Left ventricle myocardium inferior (tissue), 1 donor: ENCODE data around the gene TCEA3. TPM values are rescaled to one million over a fixed set of nuclear protein-coding genes. Genes with fewer than 3 reads are reported as not detected.
A peak's percentile ranks its signal among the peaks of the same experiment; 100 is the strongest.

Experiments
- DNase-seq: peaks from one replicate; pipeline ENCODE4 v3.0.0-alpha.2; 2020
- H3K27ac ChIP-seq: fragments of 200-600 bp; replicated peaks from 2 replicates; pipeline ENCODE4 v1.8.0; 2021
- H3K27me3 ChIP-seq: fragments of 200-600 bp; 2 replicates; pipeline ENCODE4 v1.8.0; 2021; ENCODE audit warnings: low read depth
- H3K36me3 ChIP-seq: fragments of 200-600 bp; 2 replicates; pipeline ENCODE4 v1.8.0; 2021
- H3K4me1 ChIP-seq: fragments of 200-600 bp; 2 replicates; pipeline ENCODE4 v1.8.0; 2021
- H3K4me3 ChIP-seq: fragments of 200-600 bp; 2 replicates; pipeline ENCODE4 v1.8.0; 2021; ENCODE audit warnings: mild to moderate bottlenecking, moderate library complexity
- H3K9me3 ChIP-seq: fragments of 200-600 bp; replicated peaks from 2 replicates; pipeline ENCODE4 v1.8.0; 2021
- CTCF ChIP-seq: fragments of 200-600 bp; IDR thresholded peaks from 2 replicates; pipeline ENCODE4 v1.8.0; 2021; ENCODE audit warnings: antibody characterized with exemption, mild to moderate bottlenecking, borderline replicate concordance
- intact Hi-C: fragments of 100-400 bp; cut with micrococcal nuclease; formaldehyde crosslinking; loops from one replicate; pipeline ENCODE4 v1.11.0; 2022
- total RNA-seq: library from RNA; stranded (reverse); fragmentation: NEBNext Ultra II Directional; extraction: Animal tissue kit (Norgen Biotek cat#: 25700); gene quantifications from one replicate; pipeline ENCODE4 v1.2.1, GENCODE V29; 2021
- donor health status: DM: no; HTN: yes; CAD: no; lungs with severe emphysema.

TCEA3 gene
- total RNA-seq, 1 donor from 2014 or later, result 78.6 TPM

- no peaks in the 10 kb centered on the region for H3K9me3 ChIP-seq
- DNase-seq, result no peak
- H3K27me3 ChIP-seq, result no peaks in the 10 kb centered on the region
- H3K27ac ChIP-seq, result peak overlapping the region; percentile 72
- H3K4me3 ChIP-seq, result no peak overlapping the region
- no peaks in the 10 kb centered on the region for H3K36me3 ChIP-seq
- TF ChIP-seq CTCF, result no peak
- peaks cover 83% of the 10 kb centered on the region for H3K4me1 ChIP-seq
- intact Hi-C loops, result loop anchor here (10.0 kb wide), 1 partner anchor 58 kb away; the partner anchor contains the start of gene HNRNPR
Measured at GRCh38 chr1:23403038-23403336, 21.6 kb downstream of the TCEA3 start.

- TF ChIP-seq CTCF, result no peak
- no peak for DNase-seq
- no peaks in the 10 kb centered on the region for H3K9me3 ChIP-seq
- H3K4me1 ChIP-seq, result peaks cover 83% of the 10 kb centered on the region
- intact Hi-C loops, result loop anchor here (10.0 kb wide), 1 partner anchor 58 kb away; the partner anchor contains the start of gene HNRNPR
- H3K4me3 ChIP-seq, result no peak overlapping the region
- no peaks in the 10 kb centered on the region for H3K36me3 ChIP-seq
- H3K27me3 ChIP-seq, result no peaks in the 10 kb centered on the region
- H3K27ac ChIP-seq, result peak overlapping the region; percentile 72
Measured at GRCh38 chr1:23402286-23403037, 22.1 kb downstream of the TCEA3 start.

GRCh38 chr1:23401313-23401712 is 23.2 kb downstream of the TCEA3 start:
- H3K27me3 ChIP-seq, result no peaks in the 10 kb centered on the region
- no peak overlapping the region for H3K4me3 ChIP-seq
- H3K27ac ChIP-seq, result peak overlapping the region; percentile 64
- no peak for DNase-seq
- H3K9me3 ChIP-seq, result no peaks in the 10 kb centered on the region
- no peak for TF ChIP-seq CTCF
- peaks cover 78% of the 10 kb centered on the region for H3K4me1 ChIP-seq
- intact Hi-C loops, result loop anchor here (10.0 kb wide), 1 partner anchor 57 kb away; the partner anchor contains the start of gene HNRNPR
- no peaks in the 10 kb centered on the region for H3K36me3 ChIP-seq

GRCh38 chr1:23400324-23401114 is 24.0 kb downstream of the TCEA3 start:
- Histone ChIP-seq H3K9me3 (no peaks in the 10 kb centered on the region), H3K27ac (peak overlapping the region; percentile 64), H3K4me1 (peaks cover 76% of the 10 kb centered on the region), H3K36me3 (no peaks in the 10 kb centered on the region), H3K4me3 (no peak overlapping the region), H3K27me3 (no peaks in the 10 kb centered on the region)
- no peak for TF ChIP-seq CTCF
- DNase-seq, result no peak
- intact Hi-C loops, result loop anchor here (10.0 kb wide), 1 partner anchor 56 kb away; the partner anchor contains the start of gene HNRNPR

- H3K4me3 ChIP-seq, result no peak overlapping the region
- DNase-seq, result no peak
- no peaks in the 10 kb centered on the region for H3K9me3 ChIP-seq
- no peaks in the 10 kb centered on the region for H3K36me3 ChIP-seq
- intact Hi-C loops, result no loop called here
- no peak overlapping the region for H3K27ac ChIP-seq
- peaks cover 79% of the 10 kb centered on the region for H3K4me1 ChIP-seq
- TF ChIP-seq CTCF, result no peak
- H3K27me3 ChIP-seq, result no peaks in the 10 kb centered on the region
Measured at GRCh38 chr1:23399229-23399628, 25.3 kb downstream of the TCEA3 start.
